ENCODE results near the gene MEIS2. TPM values are rescaled to one million over a fixed set of nuclear protein-coding genes. Genes with fewer than 3 reads are reported as not detected.

Gene MEIS2
- total RNA-seq, 1 donor from 2014 or later: 13.0 TPM

DNA sequence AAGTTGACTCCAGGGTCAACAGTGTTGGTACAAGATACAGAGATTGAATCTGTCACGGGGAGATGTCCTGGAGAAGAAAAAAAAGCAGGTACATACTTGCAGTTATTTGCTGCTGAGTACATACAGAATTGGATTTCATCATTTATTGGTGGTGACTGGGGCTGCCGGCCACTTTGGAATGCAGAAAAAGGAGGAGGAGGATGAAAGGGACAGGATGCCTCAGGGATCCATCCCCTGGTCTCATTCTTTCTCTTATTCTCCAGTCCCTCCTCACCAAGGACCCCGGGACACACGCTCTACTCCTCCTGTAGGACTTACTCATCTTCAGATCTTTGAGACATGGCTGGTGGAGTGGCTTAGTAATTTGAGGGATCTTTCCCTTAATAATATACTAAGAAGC, 30.0 kb upstream of the MEIS2 start:
- no peak for DNase-seq (ENCODE audit: low spot score)
- no peaks in the 10 kb centered on the region for H3K27me3 Mint-ChIP-seq (ENCODE audit: unreplicated experiment)
- H3K4me3 Mint-ChIP-seq (ENCODE audit: unreplicated experiment): no peak overlapping the region
- H3K36me3 Mint-ChIP-seq (ENCODE audit: low read depth, unreplicated experiment): no peaks in the 10 kb centered on the region
- no peaks in the 10 kb centered on the region for H3K9me3 Mint-ChIP-seq (ENCODE audit: unreplicated experiment)
- TF ChIP-seq, protein P1, sequence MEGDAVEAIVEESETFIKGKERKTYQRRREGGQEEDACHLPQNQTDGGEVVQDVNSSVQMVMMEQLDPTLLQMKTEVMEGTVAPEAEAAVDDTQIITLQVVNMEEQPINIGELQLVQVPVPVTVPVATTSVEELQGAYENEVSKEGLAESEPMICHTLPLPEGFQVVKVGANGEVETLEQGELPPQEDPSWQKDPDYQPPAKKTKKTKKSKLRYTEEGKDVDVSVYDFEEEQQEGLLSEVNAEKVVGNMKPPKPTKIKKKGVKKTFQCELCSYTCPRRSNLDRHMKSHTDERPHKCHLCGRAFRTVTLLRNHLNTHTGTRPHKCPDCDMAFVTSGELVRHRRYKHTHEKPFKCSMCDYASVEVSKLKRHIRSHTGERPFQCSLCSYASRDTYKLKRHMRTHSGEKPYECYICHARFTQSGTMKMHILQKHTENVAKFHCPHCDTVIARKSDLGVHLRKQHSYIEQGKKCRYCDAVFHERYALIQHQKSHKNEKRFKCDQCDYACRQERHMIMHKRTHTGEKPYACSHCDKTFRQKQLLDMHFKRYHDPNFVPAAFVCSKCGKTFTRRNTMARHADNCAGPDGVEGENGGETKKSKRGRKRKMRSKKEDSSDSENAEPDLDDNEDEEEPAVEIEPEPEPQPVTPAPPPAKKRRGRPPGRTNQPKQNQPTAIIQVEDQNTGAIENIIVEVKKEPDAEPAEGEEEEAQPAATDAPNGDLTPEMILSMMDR (IDR thresholded peaks at IDR 0.05; ENCODE audit: unreplicated experiment): no peak
- H3K4me1 Mint-ChIP-seq (ENCODE audit: unreplicated experiment): peaks cover 6% of the 10 kb centered on the region
- H3K27ac Mint-ChIP-seq (ENCODE audit: unreplicated experiment): no peak overlapping the region

DNA sequence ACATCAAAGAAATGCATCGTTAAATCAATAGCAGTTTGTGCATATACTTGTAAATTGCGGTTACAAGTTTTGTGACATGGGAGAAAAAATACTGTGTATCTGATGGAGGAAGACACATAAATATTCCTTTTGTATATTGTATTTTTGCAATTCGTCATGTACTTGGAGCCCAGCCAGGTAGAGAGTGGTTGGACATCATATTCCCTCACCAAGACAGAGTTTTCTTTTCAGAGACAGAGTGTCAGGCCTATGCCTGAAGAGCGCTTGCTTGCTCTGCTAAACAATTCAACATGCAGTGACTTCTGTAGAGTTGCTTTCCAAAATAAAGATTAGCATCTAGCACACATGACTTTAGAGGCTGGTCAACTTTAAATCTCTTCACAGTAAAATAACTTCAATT, 24.8 kb upstream of the MEIS2 start:
- no peaks in the 10 kb centered on the region for H3K36me3 Mint-ChIP-seq (ENCODE audit: low read depth, unreplicated experiment)
- H3K4me1 Mint-ChIP-seq (ENCODE audit: unreplicated experiment): no peaks in the 10 kb centered on the region
- TF ChIP-seq, protein P1 (IDR thresholded peaks at IDR 0.05; ENCODE audit: unreplicated experiment): no peak
- no peak overlapping the region for H3K4me3 Mint-ChIP-seq (ENCODE audit: unreplicated experiment)
- no peak for DNase-seq (ENCODE audit: low spot score)
- H3K27me3 Mint-ChIP-seq (ENCODE audit: unreplicated experiment): no peaks in the 10 kb centered on the region
- H3K9me3 Mint-ChIP-seq (ENCODE audit: unreplicated experiment): no peaks in the 10 kb centered on the region
- no peak overlapping the region for H3K27ac Mint-ChIP-seq (ENCODE audit: unreplicated experiment)

- H3K4me3 Mint-ChIP-seq (ENCODE audit: unreplicated experiment): no peak overlapping the region
- H3K9me3 Mint-ChIP-seq (ENCODE audit: unreplicated experiment): no peaks in the 10 kb centered on the region
- TF ChIP-seq, protein P1 (IDR thresholded peaks at IDR 0.05; ENCODE audit: unreplicated experiment): no peak
- no peak overlapping the region for H3K27ac Mint-ChIP-seq (ENCODE audit: unreplicated experiment)
- H3K36me3 Mint-ChIP-seq (ENCODE audit: low read depth, unreplicated experiment): no peaks in the 10 kb centered on the region
- H3K4me1 Mint-ChIP-seq (ENCODE audit: unreplicated experiment): no peaks in the 10 kb centered on the region
- no peaks in the 10 kb centered on the region for H3K27me3 Mint-ChIP-seq (ENCODE audit: unreplicated experiment)
- no peak for DNase-seq (ENCODE audit: low spot score)
Observed at GRCh38 chr15:37124331-37124730, 24.0 kb upstream of the MEIS2 start.

DNA sequence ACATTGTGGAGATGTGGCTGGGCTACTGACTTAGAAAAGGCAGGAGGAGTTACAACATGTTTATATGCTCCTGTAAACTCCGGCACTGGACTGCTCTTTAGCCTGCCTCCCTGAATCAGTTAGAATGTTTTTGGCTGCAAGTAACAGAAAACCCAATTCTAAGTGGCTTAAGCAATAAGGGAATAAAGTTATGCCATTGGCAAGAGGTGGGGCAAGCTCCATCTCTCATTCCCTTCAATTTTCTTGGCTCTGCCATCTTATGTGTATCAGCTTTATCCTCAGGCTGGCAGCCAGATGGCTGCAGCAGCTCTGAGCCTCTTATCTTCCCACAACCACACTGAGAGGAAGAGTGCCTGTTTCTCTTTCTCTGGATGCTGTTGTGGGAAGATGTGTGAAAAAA, 22.4 kb upstream of the MEIS2 start:
- H3K27me3 Mint-ChIP-seq (ENCODE audit: unreplicated experiment): no peaks in the 10 kb centered on the region
- no peak for DNase-seq (ENCODE audit: low spot score)
- H3K27ac Mint-ChIP-seq (ENCODE audit: unreplicated experiment): no peak overlapping the region
- no peaks in the 10 kb centered on the region for H3K36me3 Mint-ChIP-seq (ENCODE audit: low read depth, unreplicated experiment)
- no peaks in the 10 kb centered on the region for H3K4me1 Mint-ChIP-seq (ENCODE audit: unreplicated experiment)
- H3K9me3 Mint-ChIP-seq (ENCODE audit: unreplicated experiment): no peaks in the 10 kb centered on the region
- no peak overlapping the region for H3K4me3 Mint-ChIP-seq (ENCODE audit: unreplicated experiment)
- TF ChIP-seq, protein P1 (IDR thresholded peaks at IDR 0.05; ENCODE audit: unreplicated experiment): no peak

DNA sequence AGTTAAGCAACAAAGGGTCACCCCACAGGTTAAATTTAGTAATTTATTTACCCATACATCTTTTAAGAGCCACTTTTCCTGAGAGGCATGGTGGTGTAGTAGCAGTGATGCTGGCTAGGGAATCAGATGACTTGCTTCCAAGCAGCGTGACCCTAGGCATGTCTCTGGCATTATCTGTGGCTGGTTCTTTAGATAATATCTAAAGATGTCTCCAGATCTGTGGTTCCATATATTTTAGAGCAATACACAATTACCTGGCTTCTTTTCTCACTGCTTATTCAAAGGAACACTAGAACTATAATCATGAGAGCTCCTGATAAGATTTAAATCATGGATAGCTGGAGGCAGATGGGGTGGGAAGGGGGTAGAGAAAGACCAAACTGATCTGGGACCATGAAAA, 21.1 kb upstream of the MEIS2 start:
- no peak overlapping the region for H3K4me3 Mint-ChIP-seq (ENCODE audit: unreplicated experiment)
- no peaks in the 10 kb centered on the region for H3K27me3 Mint-ChIP-seq (ENCODE audit: unreplicated experiment)
- TF ChIP-seq, protein P1 (IDR thresholded peaks at IDR 0.05; ENCODE audit: unreplicated experiment): no peak
- no peaks in the 10 kb centered on the region for H3K9me3 Mint-ChIP-seq (ENCODE audit: unreplicated experiment)
- DNase-seq (ENCODE audit: low spot score): no peak
- no peaks in the 10 kb centered on the region for H3K4me1 Mint-ChIP-seq (ENCODE audit: unreplicated experiment)
- H3K36me3 Mint-ChIP-seq (ENCODE audit: low read depth, unreplicated experiment): no peaks in the 10 kb centered on the region
- H3K27ac Mint-ChIP-seq (ENCODE audit: unreplicated experiment): no peak overlapping the region
